Neural progenitor cell (in vitro differentiated cells): ENCODE results near the gene CES3.

Source experiments
- EZH2 ChIP-seq: fragments of 200-600 bp; sonication (generic); IDR thresholded peaks from 2 replicates; pipeline ENCODE4 v1.6.1; 2017; ENCODE audit warnings: antibody characterized with exemption, mild to moderate bottlenecking, moderate library complexity
- EZH2phosphoT487 ChIP-seq: fragments of 200-600 bp; sonication (generic); IDR thresholded peaks from 2 replicates; pipeline ENCODE4 v1.6.1; 2017; ENCODE audit warnings: antibody characterized with exemption
- TF ChIP-seq, protein P1 (sequence below): fragments of 200-600 bp; sonication (generic); IDR thresholded peaks from 2 replicates; pipeline ENCODE4 v1.5.1; 2017; ENCODE audit warnings: antibody characterized with exemption, mild to moderate bottlenecking

GRCh38 chr16:67009158-67009557, 48.1 kb downstream of the CES3 start:
- TF ChIP-seq, protein P1, sequence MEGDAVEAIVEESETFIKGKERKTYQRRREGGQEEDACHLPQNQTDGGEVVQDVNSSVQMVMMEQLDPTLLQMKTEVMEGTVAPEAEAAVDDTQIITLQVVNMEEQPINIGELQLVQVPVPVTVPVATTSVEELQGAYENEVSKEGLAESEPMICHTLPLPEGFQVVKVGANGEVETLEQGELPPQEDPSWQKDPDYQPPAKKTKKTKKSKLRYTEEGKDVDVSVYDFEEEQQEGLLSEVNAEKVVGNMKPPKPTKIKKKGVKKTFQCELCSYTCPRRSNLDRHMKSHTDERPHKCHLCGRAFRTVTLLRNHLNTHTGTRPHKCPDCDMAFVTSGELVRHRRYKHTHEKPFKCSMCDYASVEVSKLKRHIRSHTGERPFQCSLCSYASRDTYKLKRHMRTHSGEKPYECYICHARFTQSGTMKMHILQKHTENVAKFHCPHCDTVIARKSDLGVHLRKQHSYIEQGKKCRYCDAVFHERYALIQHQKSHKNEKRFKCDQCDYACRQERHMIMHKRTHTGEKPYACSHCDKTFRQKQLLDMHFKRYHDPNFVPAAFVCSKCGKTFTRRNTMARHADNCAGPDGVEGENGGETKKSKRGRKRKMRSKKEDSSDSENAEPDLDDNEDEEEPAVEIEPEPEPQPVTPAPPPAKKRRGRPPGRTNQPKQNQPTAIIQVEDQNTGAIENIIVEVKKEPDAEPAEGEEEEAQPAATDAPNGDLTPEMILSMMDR = no peak
- TF ChIP-seq EZH2 = no peak
- no peak for TF ChIP-seq EZH2phosphoT487
